Nephron progenitor cell (in vitro differentiated cells): ENCODE data around the gene CNRIP1.

Experiments
- DNase-seq: peaks from one replicate; pipeline ENCODE4 v3.0.0; 2021
- H3K27ac Mint-ChIP-seq: 2 replicates; pipeline ENCODE4 v1.8.0; 2021; ENCODE audit warnings: mild to moderate bottlenecking, moderate library complexity, mixed read lengths
- H3K27me3 Mint-ChIP-seq: 2 replicates; pipeline ENCODE4 v1.8.0; 2021; ENCODE audit warnings: mild to moderate bottlenecking, low read depth, mixed read lengths; ENCODE audit not compliant: poor library complexity
- H3K36me3 Mint-ChIP-seq: 2 replicates; pipeline ENCODE4 v1.8.0; 2021; ENCODE audit warnings: low read depth, mixed read lengths
- H3K4me1 Mint-ChIP-seq: 2 replicates; pipeline ENCODE4 v1.8.0; 2021; ENCODE audit warnings: mixed read lengths
- H3K4me3 Mint-ChIP-seq: 2 replicates; pipeline ENCODE4 v1.8.0; 2021; ENCODE audit warnings: mild to moderate bottlenecking, moderate library complexity, mixed read lengths
- H3K9me3 Mint-ChIP-seq: 2 replicates; pipeline ENCODE4 v1.8.0; 2021; ENCODE audit warnings: mild to moderate bottlenecking, moderate library complexity, mixed read lengths
- TF ChIP-seq, protein P1 (sequence below): fragments of 200-600 bp; sonication (generic); IDR thresholded peaks from 2 replicates; pipeline ENCODE4 v1.5.0; 2021; ENCODE audit warnings: antibody characterized with exemption

The CNRIP1 gene

DNA sequence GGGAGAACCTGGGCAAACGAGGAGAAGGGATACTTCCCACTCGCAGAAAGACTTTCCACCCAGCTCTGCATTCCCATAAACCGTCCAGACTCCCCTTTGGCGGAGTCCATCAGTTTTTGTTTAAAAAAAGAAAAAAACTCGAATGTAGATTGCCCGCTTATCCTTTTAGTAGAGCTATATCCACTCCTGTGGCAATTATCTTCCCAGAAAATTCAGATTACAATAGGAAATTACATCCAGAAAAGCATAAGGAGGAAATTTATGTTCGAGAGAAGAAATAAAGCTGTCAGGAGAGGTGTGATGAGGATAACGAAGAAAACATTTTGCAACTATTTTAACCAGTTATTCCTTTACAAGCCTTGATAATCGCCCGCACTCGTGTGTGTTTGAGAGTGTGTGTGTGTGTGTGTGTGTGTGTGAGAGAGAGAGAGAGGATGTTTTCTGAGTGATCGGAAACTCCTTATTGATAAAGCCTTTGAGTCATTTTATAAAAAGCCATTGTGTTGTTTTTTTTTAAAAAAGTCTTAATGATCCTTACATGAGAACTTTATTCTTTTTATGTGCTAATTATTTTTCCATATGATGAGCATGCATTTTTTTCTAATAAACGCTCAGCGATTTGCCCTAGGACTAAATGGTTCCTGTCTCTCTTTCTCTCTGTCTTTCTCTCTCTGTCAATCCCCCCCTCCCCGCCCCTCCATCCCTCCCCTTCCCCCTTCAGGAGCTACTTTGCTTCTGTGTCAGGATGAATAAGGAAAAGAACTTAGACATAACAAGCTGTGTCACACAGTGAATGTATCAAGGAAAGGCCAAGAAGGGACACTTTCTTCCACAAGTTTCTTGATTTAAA lies 66.3 kb downstream of the CNRIP1 start:
- peaks cover 5% of the 10 kb centered on the region for H3K4me1 Mint-ChIP-seq
- TF ChIP-seq, protein P1, sequence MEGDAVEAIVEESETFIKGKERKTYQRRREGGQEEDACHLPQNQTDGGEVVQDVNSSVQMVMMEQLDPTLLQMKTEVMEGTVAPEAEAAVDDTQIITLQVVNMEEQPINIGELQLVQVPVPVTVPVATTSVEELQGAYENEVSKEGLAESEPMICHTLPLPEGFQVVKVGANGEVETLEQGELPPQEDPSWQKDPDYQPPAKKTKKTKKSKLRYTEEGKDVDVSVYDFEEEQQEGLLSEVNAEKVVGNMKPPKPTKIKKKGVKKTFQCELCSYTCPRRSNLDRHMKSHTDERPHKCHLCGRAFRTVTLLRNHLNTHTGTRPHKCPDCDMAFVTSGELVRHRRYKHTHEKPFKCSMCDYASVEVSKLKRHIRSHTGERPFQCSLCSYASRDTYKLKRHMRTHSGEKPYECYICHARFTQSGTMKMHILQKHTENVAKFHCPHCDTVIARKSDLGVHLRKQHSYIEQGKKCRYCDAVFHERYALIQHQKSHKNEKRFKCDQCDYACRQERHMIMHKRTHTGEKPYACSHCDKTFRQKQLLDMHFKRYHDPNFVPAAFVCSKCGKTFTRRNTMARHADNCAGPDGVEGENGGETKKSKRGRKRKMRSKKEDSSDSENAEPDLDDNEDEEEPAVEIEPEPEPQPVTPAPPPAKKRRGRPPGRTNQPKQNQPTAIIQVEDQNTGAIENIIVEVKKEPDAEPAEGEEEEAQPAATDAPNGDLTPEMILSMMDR = no peak
- peak overlapping the region; percentile 95 for H3K4me3 Mint-ChIP-seq
- no peaks in the 10 kb centered on the region for H3K36me3 Mint-ChIP-seq
- no peaks in the 10 kb centered on the region for H3K9me3 Mint-ChIP-seq
- DNase-seq = no peak
- H3K27ac Mint-ChIP-seq = peak overlapping the region; percentile 97
- peaks cover 4% of the 10 kb centered on the region for H3K27me3 Mint-ChIP-seq

DNA sequence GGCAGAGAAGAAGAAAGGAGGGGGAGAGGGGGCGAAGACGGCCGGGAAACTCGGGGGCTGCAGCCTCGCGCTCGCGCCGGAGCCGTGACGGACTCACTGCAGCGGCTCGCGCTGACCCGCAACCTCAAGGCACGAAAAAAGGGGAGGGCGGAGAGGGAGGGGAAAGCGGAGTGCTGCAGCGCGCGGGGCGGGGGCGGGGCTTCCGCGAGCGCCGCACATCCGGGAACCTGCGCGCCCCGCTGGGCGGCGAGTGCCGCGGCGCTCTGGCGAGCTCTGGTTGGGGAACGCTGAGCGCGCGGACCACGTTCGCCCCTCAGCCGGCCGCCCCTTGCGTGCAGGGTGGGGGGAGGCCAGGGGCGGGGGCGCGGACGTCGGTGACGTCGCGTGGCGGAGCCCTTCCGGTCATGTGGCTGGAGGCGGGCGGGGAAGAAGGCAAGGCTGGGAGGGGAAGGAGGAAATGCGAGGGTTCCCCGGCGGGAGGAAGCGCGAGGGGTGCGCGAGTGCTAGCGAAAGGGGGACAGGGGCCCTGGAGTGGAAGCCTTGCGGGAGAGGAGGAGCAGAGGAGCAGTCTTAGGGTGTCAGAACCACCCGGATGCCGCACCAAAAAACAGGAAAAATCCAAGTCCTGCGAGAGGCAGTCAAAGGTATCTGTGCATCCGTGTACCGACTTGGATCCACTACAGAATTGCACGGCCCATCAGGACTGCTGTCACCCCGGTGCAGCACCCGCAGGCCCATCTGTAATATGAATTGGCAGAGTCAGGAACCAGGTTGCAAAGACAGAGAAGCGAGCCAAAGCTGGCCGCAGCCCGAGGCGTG lies 67.1 kb downstream of the CNRIP1 start, which contains the start of gene PPP3R1:
Gene PPP3R1, minus strand, starts transcription at position 133 of the 819 bp plus-strand sequence. CDS start 405 bp downstream, outside the sequence.
- Mint-ChIP-seq H3K9me3 (no peaks in the 10 kb centered on the region), H3K36me3 (no peaks in the 10 kb centered on the region), H3K27ac (peak within 1 kb of the TSS; percentile 99), H3K4me1 (peaks cover 5% of the 10 kb centered on the region), H3K4me3 (peak within 1 kb of the TSS; percentile 95), H3K27me3 (peaks cover 4% of the 10 kb centered on the region)
- TF ChIP-seq, protein P1 = no peak
- peak; percentile 92 for DNase-seq

DNA sequence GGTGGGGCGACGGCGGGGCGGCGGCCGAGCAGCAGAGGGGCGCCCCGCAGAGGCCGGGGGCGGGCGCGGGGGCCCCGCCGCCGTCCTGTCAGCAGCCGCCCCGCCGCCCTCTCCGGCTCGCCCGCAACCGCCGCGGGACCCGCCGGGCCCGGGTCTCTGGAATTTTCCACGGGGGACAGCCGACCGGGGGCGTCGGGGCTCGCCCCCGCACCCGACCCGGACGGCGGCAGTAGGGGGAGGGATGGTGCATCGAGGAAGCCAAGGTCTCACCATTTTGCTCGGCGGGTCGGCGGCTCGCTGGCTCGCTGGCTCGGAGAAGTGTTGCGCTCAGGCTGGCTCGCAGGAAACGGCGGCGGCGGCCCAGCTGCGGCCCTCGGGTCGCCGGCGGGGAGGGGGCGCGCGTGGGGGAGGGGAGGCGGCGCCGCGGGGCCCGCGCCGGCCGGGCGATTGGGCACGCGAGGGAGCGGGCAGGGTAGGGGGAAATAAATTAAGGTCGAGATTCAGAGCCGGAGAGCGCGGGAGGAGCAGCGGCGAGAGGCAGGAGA lies 67.8 kb downstream of the CNRIP1 start:
- Mint-ChIP-seq H3K27me3 (peaks cover 4% of the 10 kb centered on the region), H3K4me1 (peaks cover 5% of the 10 kb centered on the region), H3K27ac (peak overlapping the region; percentile 97), H3K9me3 (no peaks in the 10 kb centered on the region), H3K36me3 (no peaks in the 10 kb centered on the region), H3K4me3 (peak overlapping the region; percentile 87)
- TF ChIP-seq, protein P1 = no peak
- DNase-seq = peak; percentile 69

DNA sequence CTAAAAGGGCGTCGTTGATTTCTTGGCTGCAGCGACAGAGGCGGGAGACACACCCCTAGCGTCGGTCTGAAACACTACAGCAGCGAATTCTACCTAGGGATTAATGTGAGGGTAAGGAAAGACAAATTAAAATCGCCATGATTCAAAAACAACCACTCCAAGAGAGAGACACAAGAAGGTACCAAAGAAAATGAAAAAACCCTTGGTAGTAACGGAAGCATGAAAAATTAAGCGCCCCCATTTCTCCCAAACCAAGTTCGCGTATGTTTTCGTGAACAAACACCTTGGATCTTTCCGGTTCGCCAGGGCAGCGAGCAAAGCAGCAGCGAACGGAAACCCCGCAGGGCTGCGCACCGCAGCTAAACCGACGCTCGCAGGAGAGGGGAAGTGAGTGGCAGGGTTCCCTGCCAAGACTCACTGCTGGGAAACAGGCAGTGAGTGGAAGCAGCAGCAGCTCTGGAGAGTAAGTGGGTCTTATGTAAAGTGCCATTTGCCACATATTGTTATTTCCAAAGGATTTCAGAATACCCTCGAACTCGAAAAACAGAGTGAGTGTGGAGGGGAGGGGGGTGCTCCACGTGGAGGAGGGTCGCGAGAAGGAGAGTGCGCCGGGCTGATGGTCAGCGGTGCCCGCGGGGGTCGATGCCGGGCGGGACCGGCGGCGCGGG lies 68.4 kb downstream of the CNRIP1 start:
- TF ChIP-seq, protein P1 = peak; percentile 61
- H3K4me1 Mint-ChIP-seq = peaks cover 5% of the 10 kb centered on the region
- no peaks in the 10 kb centered on the region for H3K36me3 Mint-ChIP-seq
- peaks cover 4% of the 10 kb centered on the region for H3K27me3 Mint-ChIP-seq
- H3K27ac Mint-ChIP-seq = peak overlapping the region; percentile 99
- H3K9me3 Mint-ChIP-seq = no peaks in the 10 kb centered on the region
- H3K4me3 Mint-ChIP-seq = no peak overlapping the region
- peak; percentile 60 for DNase-seq

DNA sequence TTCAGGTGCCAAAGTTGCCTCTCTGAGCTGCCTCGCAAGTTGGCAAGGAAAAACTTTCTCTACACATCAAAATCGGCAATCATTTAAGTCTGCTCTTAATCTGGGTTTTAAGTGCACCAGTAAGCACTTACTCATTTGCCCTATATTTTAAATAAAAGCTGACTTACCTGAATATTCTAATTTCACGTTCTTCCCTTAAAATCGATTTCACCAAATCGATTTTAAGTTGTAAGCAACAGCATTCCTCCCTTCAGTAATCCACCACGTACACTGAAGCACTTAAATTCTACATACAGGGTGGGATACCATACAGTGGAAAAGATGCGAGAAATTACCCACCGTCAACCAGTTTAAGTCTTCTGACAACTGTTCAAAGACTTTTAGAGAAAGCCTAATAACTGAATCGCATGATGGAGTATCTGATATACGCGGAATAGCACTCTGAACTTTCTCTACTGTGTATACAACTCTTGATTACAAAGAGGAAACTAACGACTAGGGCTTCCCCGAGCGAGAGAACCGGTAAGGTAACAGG lies 69.0 kb downstream of the CNRIP1 start:
- Mint-ChIP-seq H3K4me3 (no peak overlapping the region), H3K4me1 (peaks cover 5% of the 10 kb centered on the region), H3K27ac (peak overlapping the region; percentile 99), H3K36me3 (no peaks in the 10 kb centered on the region), H3K9me3 (no peaks in the 10 kb centered on the region), H3K27me3 (no peaks in the 10 kb centered on the region)
- TF ChIP-seq, protein P1 = no peak
- no peak for DNase-seq
